Jurkat, Clone E6-1 (cell line): ENCODE measurements around the gene SORD. TPM values are rescaled to one million over a fixed set of nuclear protein-coding genes. Genes with fewer than 3 reads are reported as not detected.
"Not testable (repeated sequence)": the region's sequence is repeated elsewhere in the genome, so short reads cannot be mapped to it uniquely, and the experiment has no call there.

ENCODE experiments used
- DNase-seq: peaks from one replicate; pipeline ENCODE4 v3.0.0-alpha.2; 2011; ENCODE audit warnings: low read depth, low spot score
- H3K4me3 ChIP-seq: 2 replicates; pipeline ENCODE4 v1.5.1; 2011; ENCODE audit warnings: mild to moderate bottlenecking, low read length, control low read depth, moderate library complexity
- polyA plus RNA-seq: library from polyadenylated mRNA; unstranded; fragments of >200 nt; gene quantifications from one replicate; pipeline ENCODE4 v1.2.1, GENCODE V29; 2012; ENCODE audit warnings: missing spikeins; ENCODE audit not compliant: insufficient read length, insufficient read depth

SORD gene
- 55.7 TPM for polyA plus RNA-seq

GRCh38 chr15:45022871-45023658 lies at the start of gene SORD:
Gene SORD, plus strand, starts transcription at chr15:45023195. Its CDS starts 89 bp downstream, at chr15:45023284.
- peak within 1 kb of the TSS; percentile 71 for H3K4me3 ChIP-seq
- peak; percentile 78 for DNase-seq

DNA sequence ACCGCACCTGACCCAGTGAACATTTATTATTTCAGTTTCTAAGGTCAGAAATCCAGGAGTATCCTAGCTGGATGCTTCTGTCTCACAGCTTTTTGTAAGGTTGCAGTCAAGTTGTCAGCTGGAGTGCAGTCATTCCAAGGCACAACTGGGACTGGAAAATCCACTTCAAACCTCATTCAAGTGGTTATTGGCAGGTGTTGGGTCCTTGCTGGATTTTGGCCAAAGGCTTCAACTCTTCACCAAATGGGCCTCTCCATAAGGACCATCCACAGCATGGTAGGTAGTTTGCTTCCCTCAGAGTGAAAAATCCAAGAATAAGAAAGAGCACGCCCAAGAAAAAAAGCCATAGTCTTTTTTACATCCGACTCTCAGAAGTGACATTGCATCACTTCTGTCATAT lies 46.8 kb upstream of the SORD start:
- not testable (repeated sequence) for H3K4me3 ChIP-seq, DNase-seq

DNA sequence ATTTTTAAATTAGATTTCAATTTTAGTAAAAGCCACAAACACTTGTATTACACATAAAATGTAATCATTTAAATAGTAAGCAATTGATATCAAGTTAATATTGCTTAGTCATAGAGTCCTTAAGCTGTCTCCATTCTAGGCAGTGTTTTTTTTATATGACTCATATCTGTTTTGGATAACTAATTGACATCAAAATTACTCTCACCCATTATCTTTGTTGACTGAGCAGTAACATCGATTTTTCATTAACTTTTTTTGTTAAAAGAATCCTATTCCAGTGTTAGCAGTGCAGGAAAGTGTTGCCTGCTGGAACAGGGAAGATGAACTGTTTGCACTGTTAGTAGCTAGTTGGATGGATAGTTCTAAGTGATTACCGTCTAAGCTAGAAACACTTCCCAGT lies 45.2 kb upstream of the SORD start:
- not testable (repeated sequence) for H3K4me3 ChIP-seq, DNase-seq

DNA sequence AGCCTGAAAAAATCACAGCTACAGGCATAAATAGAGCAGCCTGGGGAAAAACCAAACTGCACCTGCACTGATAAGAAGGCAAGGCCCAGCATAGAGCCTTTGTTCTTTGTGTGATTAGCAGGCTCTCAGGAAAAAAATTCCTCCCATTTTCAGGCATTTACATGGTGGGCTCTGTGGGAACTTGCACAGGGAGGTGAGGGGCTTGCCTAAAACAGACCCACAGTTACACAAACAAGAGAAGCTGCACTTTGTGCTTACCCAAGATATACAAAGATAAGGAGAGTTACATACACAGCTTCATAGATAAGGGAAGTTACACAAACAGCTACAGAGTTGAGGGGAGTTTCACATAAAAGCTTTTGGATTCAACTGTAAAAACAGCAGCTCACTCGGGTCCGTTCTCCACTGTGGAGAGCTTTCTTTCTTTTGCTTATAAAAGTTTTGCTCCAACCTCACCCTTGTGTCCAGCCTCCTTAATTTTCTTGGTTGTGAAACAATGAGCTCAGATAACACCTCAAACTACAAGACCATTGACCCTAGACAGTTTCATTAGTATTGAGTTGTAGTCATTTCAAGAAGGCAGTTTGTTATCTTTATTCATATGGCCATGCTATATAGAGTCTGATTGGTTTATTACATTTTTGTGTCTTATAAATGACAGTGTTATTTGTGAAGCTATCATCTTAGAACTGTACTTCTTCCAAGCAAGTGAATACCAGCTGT lies 43.2 kb upstream of the SORD start:
- not testable (repeated sequence) for H3K4me3 ChIP-seq
- DNase-seq, result peak; percentile 39

GRCh38 chr15:44984144-44984543 lies 38.9 kb upstream of the SORD start:
- DNase-seq, H3K4me3 ChIP-seq: not testable (repeated sequence)

GRCh38 chr15:44986346-44987055 lies 36.5 kb upstream of the SORD start:
- H3K4me3 ChIP-seq, result not testable (repeated sequence)
- peak; percentile 70 for DNase-seq

DNA sequence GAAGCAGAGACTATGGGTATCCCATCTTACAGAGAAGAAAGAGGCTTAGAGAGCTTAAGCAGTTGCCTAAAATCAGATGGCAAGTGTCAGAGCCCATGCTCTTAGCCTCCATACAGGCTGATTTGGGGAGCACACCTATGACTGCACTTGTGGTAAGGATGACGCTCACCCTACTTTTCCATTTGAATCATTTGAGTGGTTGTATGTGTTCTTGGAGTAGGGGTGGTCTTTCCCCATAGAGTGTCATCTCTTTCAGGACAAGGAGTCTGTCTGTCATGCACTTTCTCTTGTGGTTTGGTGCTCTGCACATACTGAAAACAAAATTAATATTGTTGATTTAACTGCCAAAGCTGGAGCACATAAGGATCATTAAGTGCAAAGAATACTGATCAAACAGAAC lies 35.3 kb upstream of the SORD start:
- H3K4me3 ChIP-seq, DNase-seq: not testable (repeated sequence)

DNA sequence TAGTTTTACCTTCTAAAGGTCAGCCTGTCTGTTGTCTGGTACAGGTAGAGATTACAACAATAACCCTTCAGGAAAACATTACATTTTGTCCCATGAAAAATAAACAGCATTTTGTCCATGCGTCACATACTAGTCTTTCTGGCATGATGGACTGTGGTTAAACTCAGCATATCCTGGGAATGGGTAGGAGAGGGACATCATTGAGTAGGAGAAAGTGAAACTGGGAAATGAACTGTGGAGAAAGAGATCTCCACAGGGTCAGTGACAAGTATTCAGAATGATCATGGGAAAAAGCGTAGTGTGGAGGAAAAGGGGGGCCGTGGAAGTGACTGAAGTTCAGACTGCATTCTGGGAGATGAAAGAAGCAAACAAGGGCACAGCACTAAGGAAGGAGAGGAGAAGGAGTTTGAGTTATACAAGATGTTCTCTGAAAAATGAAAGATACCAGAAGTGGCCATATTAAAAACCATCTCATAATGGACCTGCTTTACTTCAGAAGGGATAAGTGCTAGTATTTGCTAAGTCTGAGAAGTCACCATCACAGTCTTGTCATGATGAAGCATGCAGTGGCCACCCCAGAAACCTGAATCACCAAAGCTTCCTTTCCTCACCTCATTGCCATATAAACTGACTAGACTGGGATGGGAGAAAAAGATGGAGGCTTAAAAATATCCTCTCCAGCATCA lies 34.7 kb upstream of the SORD start:
- DNase-seq, H3K4me3 ChIP-seq: not testable (repeated sequence)

GRCh38 chr15:44988870-44989219 lies 34.1 kb upstream of the SORD start:
- not testable (repeated sequence) for DNase-seq, H3K4me3 ChIP-seq

- DNase-seq, H3K4me3 ChIP-seq: not testable (repeated sequence)
These were observed 25.4 kb upstream of the SORD start for GRCh38 chr15:44997632-44998031.

DNA sequence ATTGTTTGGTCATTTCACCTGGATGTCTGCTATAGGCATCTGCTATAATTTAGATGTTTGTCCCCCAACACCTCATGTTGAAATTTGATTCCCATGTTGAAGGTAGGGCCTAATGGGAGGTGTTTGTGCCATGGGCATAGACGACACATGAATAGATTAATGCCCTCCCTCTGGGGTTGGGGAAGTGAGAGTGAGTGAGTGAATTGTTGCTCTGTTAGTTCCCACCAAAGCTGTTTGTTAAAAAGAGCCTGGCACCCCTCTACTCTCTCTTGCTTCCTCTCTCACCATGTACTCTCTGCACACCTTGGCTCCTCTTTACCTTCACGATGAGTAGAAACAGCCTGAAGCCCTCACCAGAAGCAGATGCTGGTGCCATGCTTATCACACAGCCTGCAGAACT lies 23.9 kb upstream of the SORD start:
- no peak overlapping the region for H3K4me3 ChIP-seq
- no peak for DNase-seq

DNA sequence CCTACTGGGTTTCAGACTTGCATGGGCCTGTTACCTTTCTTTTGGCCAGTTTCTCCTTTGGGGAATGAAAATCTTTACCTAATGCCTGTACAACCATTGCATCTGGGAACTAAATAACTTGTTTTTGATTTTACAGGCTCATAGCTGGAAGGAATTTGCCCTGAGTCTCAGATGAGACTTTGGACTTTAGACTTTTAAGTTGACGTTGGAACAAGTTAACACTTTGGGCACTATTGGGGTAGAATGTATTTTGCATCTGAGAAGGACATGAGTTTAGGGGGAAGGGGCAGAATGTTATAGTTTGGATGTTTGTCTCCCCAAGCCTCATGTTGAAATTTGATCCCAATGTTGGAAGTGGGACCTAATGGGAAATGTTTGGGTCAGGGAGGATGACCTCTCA lies 21.8 kb upstream of the SORD start:
- H3K4me3 ChIP-seq, result not testable (repeated sequence)

GRCh38 chr15:45003731-45004410 lies 19.1 kb upstream of the SORD start:
- DNase-seq, H3K4me3 ChIP-seq: not testable (repeated sequence)

More for the DNA sequence above, 21.8 kb upstream of the SORD start:
- not testable (repeated sequence) for DNase-seq

GRCh38 chr15:45004590-45005175 lies 18.3 kb upstream of the SORD start:
- not testable (repeated sequence) for DNase-seq, H3K4me3 ChIP-seq

GRCh38 chr15:45009046-45009445 lies 13.9 kb upstream of the SORD start:
- no peak overlapping the region for H3K4me3 ChIP-seq
- DNase-seq, result no peak

- not testable (repeated sequence) for H3K4me3 ChIP-seq, DNase-seq
These were observed 7.9 kb upstream of the SORD start for GRCh38 chr15:45015114-45015513.

GRCh38 chr15:45020222-45020900 lies 2.6 kb upstream of the SORD start:
- DNase-seq, H3K4me3 ChIP-seq: not testable (repeated sequence)

- not testable (repeated sequence) for H3K4me3 ChIP-seq
These were observed 2.1 kb upstream of the SORD start for GRCh38 chr15:45020901-45021259.

More at GRCh38 chr15:45020901-45021259, 2.1 kb upstream of the SORD start:
- DNase-seq, result not testable (repeated sequence)
